Lung (tissue), 12 donors: Measurements from ENCODE around the gene DENND2A. TPM values are rescaled to one million over a fixed set of nuclear protein-coding genes. Genes with fewer than 3 reads are reported as not detected.
"Not testable (repeated sequence)": the region's sequence is repeated elsewhere in the genome, so short reads cannot be mapped to it uniquely, and the experiment has no call there.

Experiments
- ATAC-seq: fragments of 200-7000 bp; cut with Tn5 transposase; one replicate; pipeline ENCODE4 v1.9.1; 2020; ENCODE audit warnings: moderate number of reproducible peaks; ENCODE audit not compliant: insufficient read depth, low FRiP score
- DNase-seq, 3 donors: peaks; one replicate each; pipeline ENCODE4 v3.0.0-alpha.2; 2013 to 2017
- H3K27ac ChIP-seq, 2 donors: one replicate each; pipeline ENCODE4 v1.5.1; 2013; ENCODE audit warnings: mild to moderate bottlenecking in 2 of 2, moderate library complexity in 2 of 2, control low read depth in 1 of 2, inconsistent platforms in 1 of 2, low read depth in 1 of 2, low read length in 1 of 2
- H3K27me3 ChIP-seq, 3 donors: one replicate each; pipeline ENCODE4 v1.5.1; 2013; ENCODE audit warnings: low read length in 2 of 3; ENCODE audit not compliant: control insufficient read depth in 3 of 3, insufficient read depth in 3 of 3
- H3K36me3 ChIP-seq, 4 donors: one replicate each; pipeline ENCODE4 v1.5.1; 2013; ENCODE audit warnings: low read length in 4 of 4, mild to moderate bottlenecking in 1 of 4, moderate library complexity in 1 of 4; ENCODE audit not compliant: control insufficient read depth in 4 of 4, insufficient read depth in 4 of 4
- H3K4me1 ChIP-seq, 5 donors: one replicate each; pipeline ENCODE4 v1.5.1; 2013; ENCODE audit warnings: low read length in 5 of 5, mild to moderate bottlenecking in 2 of 5, moderate library complexity in 1 of 5; ENCODE audit not compliant: control insufficient read depth in 5 of 5, insufficient read depth in 5 of 5
- H3K4me3 ChIP-seq: one replicate; pipeline ENCODE4 v1.5.1; 2013; ENCODE audit warnings: mild to moderate bottlenecking, control low read depth, moderate library complexity
- H3K9ac ChIP-seq, 2 donors: one replicate each; pipeline ENCODE4 v1.5.1; 2013; ENCODE audit warnings: low read length in 2 of 2, control low read depth in 1 of 2; ENCODE audit not compliant: insufficient read depth in 1 of 2
- H3K9me3 ChIP-seq, 4 donors: one replicate each; pipeline ENCODE4 v1.5.1; 2013; ENCODE audit warnings: low read length in 3 of 4, mild to moderate bottlenecking in 1 of 4, moderate library complexity in 1 of 4; ENCODE audit not compliant: control insufficient read depth in 4 of 4, insufficient read depth in 3 of 4
- CTCF ChIP-seq: IDR thresholded peaks from 2 replicates; pipeline ENCODE4 v1.5.1; 2012; ENCODE audit warnings: mild to moderate bottlenecking; ENCODE audit errors: control extremely low read depth, extremely low read depth
- WGBS, 2 donors: extraction: QIAGEN DNeasy Blood & Tissue Kit; methylation state at CpG; one replicate each; pipeline ENCODE4 v1.1.7; 2013; 5-methylcytosine and 5-hydroxymethylcytosine counted together
- polyA plus RNA-seq, 2 donors: library from polyadenylated mRNA; stranded (reverse); fragments of 200-250 nt; gene quantifications; one replicate each; pipeline ENCODE4 v1.2.1, GENCODE V29; 2013
- total RNA-seq, 2 donors: library from RNA; depleted of rRNA in 1 of 2; stranded (reverse); fragments of >200 nt in 1 of 2; gene quantifications; one replicate each; pipeline ENCODE4 v1.2.1, GENCODE V29; 2014 to 2021
- donor health status: control.
- donor health status: control.
- donor health status: Bipolar disorder and iron deficiency.
- donor health status: healthy.
- donor health status: DM: yes; HTN: yes; CAD: no.

The DENND2A gene
- total and polyA plus RNA-seq, 4 donors, result 4.1 to 32.4 (median 9.7) TPM

- no peak for DNase-seq
- no peak for TF ChIP-seq CTCF
- WGBS, 2 donors, result 55 to 74% methylated on average over 3 of the region's 3 CpGs
- H3K9ac ChIP-seq, result no peak overlapping the region
- H3K4me3 ChIP-seq, result no peak overlapping the region
- no peaks in the 10 kb centered on the region for H3K27me3 ChIP-seq
- peaks cover 0 to 10% (median 0%) of the 10 kb centered on the region in 5 donors for H3K4me1 ChIP-seq
- peak overlapping the region in 1 of 2 donors; percentile 18 for H3K27ac ChIP-seq
- H3K36me3 ChIP-seq, result peaks cover 0 to 18% (median 7%) of the 10 kb centered on the region in 4 donors
- no peaks in the 10 kb centered on the region for H3K9me3 ChIP-seq
- ATAC-seq, result no peak
These were observed 105.9 kb downstream of the DENND2A start for GRCh38 chr7:140534743-140535142.

GRCh38 chr7:140533394-140533872 is 107.2 kb downstream of the DENND2A start:
- peaks cover 0 to 18% (median 5%) of the 10 kb centered on the region in 4 donors for H3K36me3 ChIP-seq
- no peak overlapping the region for H3K9ac ChIP-seq
- H3K27me3 ChIP-seq, result no peaks in the 10 kb centered on the region
- DNase-seq (peak in 1 of 3 donors; percentile 44), ATAC-seq (no peak)
- 72 to 82% methylated on average over 13 of the region's 13 CpGs for WGBS, 2 donors
- H3K4me3 ChIP-seq, result no peak overlapping the region
- peaks cover 0 to 3% (median 0%) of the 10 kb centered on the region in 5 donors for H3K4me1 ChIP-seq
- H3K27ac ChIP-seq, result no peak overlapping the region
- TF ChIP-seq CTCF, result no peak
- no peaks in the 10 kb centered on the region for H3K9me3 ChIP-seq

- not testable (repeated sequence) for ATAC-seq, H3K4me1 ChIP-seq, H3K27me3 ChIP-seq, H3K4me3 ChIP-seq, H3K9me3 ChIP-seq, H3K27ac ChIP-seq, DNase-seq, H3K9ac ChIP-seq
- H3K36me3 ChIP-seq, result peaks cover 0 to 27% (median 6%) of the 10 kb centered on the region in 4 donors
- 87 to 91% methylated on average over 4 of the region's 4 CpGs for WGBS, 2 donors
These were observed 111.2 kb downstream of the DENND2A start for GRCh38 chr7:140529428-140529827.

GRCh38 chr7:140526787-140527664 is 113.6 kb downstream of the DENND2A start:
- Histone ChIP-seq H3K27ac (no peak overlapping the region), H3K4me1 (no peaks in the 10 kb centered on the region), H3K36me3 (peaks cover 0 to 33% (median 6%) of the 10 kb centered on the region in 4 donors), H3K9me3 (no peaks in the 10 kb centered on the region), H3K27me3 (no peaks in the 10 kb centered on the region), H3K9ac (no peak overlapping the region), H3K4me3 (no peak overlapping the region)
- 75 to 86% methylated on average over 31 of the region's 31 CpGs for WGBS, 2 donors
- ATAC-seq (no peak), DNase-seq (no peak)
- TF ChIP-seq CTCF, result no peak
